HG03469 (cell line): ENCODE data around the gene MTFR1L.
"Not testable (repeated sequence)": the region's sequence is repeated elsewhere in the genome, so short reads cannot be mapped to it uniquely, and the experiment has no call there.

Experiments used
- ATAC-seq: cut with Tn5 transposase; IDR thresholded peaks from one replicate; pipeline ENCODE4 v1.9.1; 2021; ENCODE audit warnings: mild to moderate bottlenecking, moderate library complexity, moderate number of reproducible peaks; ENCODE audit not compliant: unreplicated experiment

The MTFR1L gene

DNA sequence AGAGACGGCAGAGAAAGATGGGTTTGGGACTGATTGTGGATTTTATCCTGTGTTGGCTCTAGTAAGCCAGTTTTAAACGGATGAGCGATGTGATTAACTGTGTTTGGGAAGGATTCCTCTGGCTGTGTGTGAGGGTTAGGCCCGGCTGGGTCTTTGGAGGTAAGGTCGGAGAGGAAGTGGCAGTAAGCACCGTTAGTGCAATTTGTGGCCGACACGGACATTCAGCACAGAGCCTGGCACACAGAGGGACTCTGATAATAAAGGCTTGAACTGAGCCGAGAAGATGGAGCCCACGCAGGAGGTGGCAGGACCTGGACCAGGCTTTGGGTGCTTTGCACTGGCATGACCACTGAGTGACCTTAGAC, 1.3 kb downstream of the MTFR1L start:
- ATAC-seq: no peak

- ATAC-seq: no peak
Measured at GRCh38 chr1:25821630-25822091, 1.9 kb downstream of the MTFR1L start.

- no peak for ATAC-seq
Measured at GRCh38 chr1:25825605-25826004, 5.9 kb downstream of the MTFR1L start.

DNA sequence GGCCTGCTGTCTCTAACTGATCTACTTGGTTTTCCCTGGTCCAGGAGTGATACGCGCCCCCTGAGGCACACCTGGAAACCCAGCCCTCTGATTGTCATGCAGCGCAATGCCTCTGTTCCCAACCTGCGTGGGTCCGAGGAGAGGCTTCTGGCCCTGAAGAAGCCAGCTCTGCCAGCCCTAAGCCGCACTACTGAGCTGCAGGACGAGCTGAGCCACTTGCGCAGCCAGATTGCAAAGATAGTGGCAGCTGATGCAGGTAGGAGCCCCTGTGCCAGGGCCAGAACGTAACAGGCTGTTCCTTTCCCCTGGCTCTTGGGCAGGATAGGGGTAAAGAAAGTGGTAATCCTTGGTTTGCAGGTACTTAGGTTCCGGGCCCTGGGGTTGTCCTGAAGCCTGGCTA, 6.8 kb downstream of the MTFR1L start:
- ATAC-seq: no peak

- ATAC-seq: no peak
Measured at GRCh38 chr1:25828491-25828890, 8.7 kb downstream of the MTFR1L start.

DNA sequence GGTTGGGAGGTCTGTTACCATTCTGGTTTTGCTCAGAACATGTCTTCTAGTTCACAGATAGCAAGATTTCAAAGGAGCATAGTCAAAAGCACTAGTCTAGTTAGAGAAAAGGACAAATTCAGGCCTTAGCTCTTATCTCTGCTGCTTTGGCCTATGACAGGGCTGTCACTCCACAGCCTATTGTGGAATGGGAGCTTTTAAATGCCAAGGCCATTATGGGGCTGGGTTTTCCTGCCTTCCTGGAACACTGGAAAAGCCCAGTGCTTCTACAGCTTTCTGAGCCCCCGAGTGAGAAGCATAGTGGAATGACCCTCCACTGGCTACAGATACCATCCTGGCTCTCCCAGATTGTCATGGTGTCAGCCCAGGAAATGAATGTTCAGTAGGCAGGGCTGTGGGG, 9.3 kb downstream of the MTFR1L start:
- no peak for ATAC-seq

- no peak for ATAC-seq
Measured at GRCh38 chr1:25831569-25832196, 11.9 kb downstream of the MTFR1L start.

DNA sequence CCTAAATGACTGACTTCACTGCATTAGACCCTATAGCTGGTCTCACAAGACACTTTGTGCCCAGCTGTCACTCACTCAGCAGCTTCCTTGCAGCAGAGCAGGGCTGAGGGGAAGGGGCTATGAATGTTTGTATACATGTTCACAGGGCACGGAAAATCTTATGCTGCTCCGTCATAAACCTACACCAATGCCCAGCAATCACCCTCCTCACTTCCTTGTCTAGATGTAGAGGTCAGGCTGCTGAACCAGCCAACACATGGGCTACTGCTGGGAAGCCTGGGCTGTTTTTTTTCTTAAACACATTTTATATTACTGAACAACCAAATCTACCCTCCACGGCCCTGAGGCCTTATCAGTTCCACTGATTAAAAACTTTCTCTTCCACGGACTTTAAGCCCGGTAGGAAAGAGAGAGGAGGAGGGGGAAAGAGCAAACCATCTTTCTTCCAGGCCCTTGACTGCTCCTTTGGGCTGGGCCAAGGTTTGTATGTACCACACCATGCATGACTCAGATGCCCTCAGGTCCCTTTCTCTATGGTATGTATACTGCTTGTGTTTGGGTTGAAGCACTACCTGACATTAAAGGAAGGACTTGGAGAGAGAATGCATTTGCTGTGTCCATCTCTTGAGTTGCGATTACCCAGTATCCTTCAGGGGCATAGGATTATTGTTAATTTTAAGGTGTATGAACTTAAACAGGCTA, 12.7 kb downstream of the MTFR1L start:
- no peak for ATAC-seq

GRCh38 chr1:25833158-25833557, 13.4 kb downstream of the MTFR1L start:
- ATAC-seq: no peak

DNA sequence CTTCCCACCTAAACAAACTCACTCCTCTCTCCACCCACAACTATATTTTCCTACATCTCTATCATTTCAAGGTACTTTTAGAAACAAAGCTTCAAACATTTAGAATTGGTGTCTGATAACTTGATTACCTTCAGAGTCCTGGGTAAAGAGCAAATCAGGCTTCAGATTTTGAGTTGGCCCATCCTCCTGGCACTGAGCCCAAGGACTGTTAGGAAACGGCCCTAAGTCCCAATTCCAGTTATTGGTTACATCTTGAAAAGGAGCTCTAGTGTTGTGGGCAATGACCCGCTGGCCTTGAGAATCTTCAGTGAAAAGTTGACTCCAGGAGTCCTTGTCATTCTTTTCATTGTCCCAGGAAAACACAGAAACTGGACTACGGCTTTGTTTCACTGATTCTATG, 15.1 kb downstream of the MTFR1L start:
- no peak for ATAC-seq

- ATAC-seq: no peak
Measured at GRCh38 chr1:25836695-25837094, 16.9 kb downstream of the MTFR1L start.

- no peak for ATAC-seq
Measured at GRCh38 chr1:25837262-25837875, 17.6 kb downstream of the MTFR1L start.

- ATAC-seq: not testable (repeated sequence)
Measured at GRCh38 chr1:25839808-25840207, 20.1 kb downstream of the MTFR1L start.

- ATAC-seq: no peak
Measured at GRCh38 chr1:25843483-25843882, 23.7 kb downstream of the MTFR1L start.

GRCh38 chr1:25844536-25845337, 25.0 kb downstream of the MTFR1L start:
- ATAC-seq: no peak

GRCh38 chr1:25845664-25846063, 25.9 kb downstream of the MTFR1L start:
- ATAC-seq: no peak

GRCh38 chr1:25847929-25848328, 28.2 kb downstream of the MTFR1L start:
- ATAC-seq: no peak

GRCh38 chr1:25848531-25848930, 28.8 kb downstream of the MTFR1L start:
- ATAC-seq: no peak

DNA sequence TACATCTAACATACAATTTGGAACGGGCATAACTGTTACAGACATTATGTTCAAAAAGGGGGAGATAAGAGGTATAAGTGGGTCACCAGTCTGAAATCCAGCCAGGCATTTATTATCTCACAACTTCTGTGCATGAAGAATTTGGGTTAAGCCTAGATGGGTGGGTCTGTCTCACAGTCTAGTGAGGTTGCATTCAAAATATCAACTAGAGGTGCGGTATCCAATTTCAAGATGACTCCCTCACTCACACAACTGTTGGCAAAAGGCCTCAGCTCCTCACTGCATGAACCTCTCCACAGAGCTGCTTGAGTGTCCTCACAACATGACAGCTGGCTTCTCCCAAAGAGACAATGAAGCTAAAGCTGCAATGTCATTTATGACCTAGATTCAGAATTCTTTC, 34.8 kb downstream of the MTFR1L start:
- ATAC-seq: no peak

GRCh38 chr1:25856856-25857255, 37.1 kb downstream of the MTFR1L start:
- no peak for ATAC-seq

GRCh38 chr1:25858494-25858893, 38.7 kb downstream of the MTFR1L start:
- no peak for ATAC-seq
